HepG2 (cell line): Measurements from ENCODE around the gene RAB17. TPM values are rescaled to one million over a fixed set of nuclear protein-coding genes. Genes with fewer than 3 reads are reported as not detected.

Source experiments
- ATAC-seq: fragments of 200-7000 bp; cut with Tn5 transposase; 3 replicates; pipeline ENCODE4 v1.9.1; 2020; ENCODE audit warnings: mild to moderate bottlenecking, moderate library complexity
- BruUV-seq: library from RNA; stranded (reverse); fragments of 400-500 nt; replicated peaks from 2 replicates; lab custom pipeline; 2021; lab: Mats Ljungman, UMichigan
- CTCF ChIA-PET: fragments of 300-600 bp; formaldehyde crosslinking; extraction: SDS; loops from one replicate; lab custom pipeline; 2021; ENCODE audit warnings: low total read pairs, inconsistent platforms, low intra/inter-chr PET ratio; lab: Yijun Ruan, JAX
- POLR2A ChIA-PET: fragments of 350-600 bp; sonication (Branson Sonifier 250); formaldehyde crosslinking; loops from one replicate; lab custom pipeline; 2020; ENCODE audit warnings: antibody characterized with exemption, inconsistent platforms; lab: Yijun Ruan, JAX
- DNase-seq: peaks from one replicate; pipeline ENCODE4 v3.0.0-alpha.2; 2015; ENCODE audit warnings: low spot score
- FAIRE-seq: peaks from 3 replicates; lab custom pipeline; 2011; peaks lifted over from hg19 to GRCh38; lab: Jason Lieb, UNC
- H2AFZ ChIP-seq: one replicate; pipeline ENCODE4 v1.6.1; 2011; ENCODE audit warnings: low read length, inconsistent platforms
- H3K27ac ChIP-seq: fragments of 300-600 bp; 3 replicates; pipeline ENCODE4 v1.8.0; 2011; ENCODE audit warnings: mixed run types, mild to moderate bottlenecking, mixed read lengths, low read length, inconsistent platforms; ENCODE audit not compliant: insufficient read depth; ENCODE audit errors: extremely low read length
- H3K27me3 ChIP-seq, 2 experiments: fragments of 200-600 bp in 1 of 2; 2 replicates in 1 of 2; 3 replicates in 1 of 2; pipeline versions ENCODE4 v1.6.0 to v1.8.0; 2011; ENCODE audit warnings: low read length in 2 of 2, mild to moderate bottlenecking in 2 of 2, moderate library complexity in 2 of 2, inconsistent platforms in 1 of 2; ENCODE audit not compliant: insufficient read depth in 2 of 2, control insufficient read depth in 1 of 2
- H3K36me3 ChIP-seq, 2 experiments: fragments of 200-600 bp in 1 of 2; replicated peaks in 1 of 2; 2 replicates in 1 of 2; 3 replicates in 1 of 2; pipeline versions ENCODE4 v1.5.1 to v1.8.0; 2011; ENCODE audit warnings: low read length in 2 of 2, inconsistent platforms in 1 of 2; ENCODE audit not compliant: insufficient read depth in 2 of 2, control insufficient read depth in 1 of 2
- H3K4me1 ChIP-seq: 2 replicates; pipeline ENCODE4 v1.5.1; 2012; ENCODE audit warnings: low read length, inconsistent platforms; ENCODE audit not compliant: insufficient read depth
- H3K4me2 ChIP-seq: 2 replicates; pipeline ENCODE4 v1.6.0; 2011; ENCODE audit warnings: low read depth, low read length, inconsistent platforms
- H3K4me3 ChIP-seq, 3 experiments: fragments of 200-600 bp in 1 of 3; sonication (generic), shearing (Covaris generic) in 1 of 3; replicated peaks in 1 of 3; 2 replicates each; pipeline ENCODE4 v1.5.1; 2011 to 2016; ENCODE audit warnings: low read length in 3 of 3, inconsistent platforms in 2 of 3, low read depth in 2 of 3, mild to moderate bottlenecking in 2 of 3, control low read depth in 1 of 3, mixed read lengths in 1 of 3; ENCODE audit not compliant: insufficient read depth in 1 of 3
- H3K79me2 ChIP-seq: one replicate; pipeline ENCODE4 v1.6.1; 2011; ENCODE audit warnings: low read length, inconsistent platforms; ENCODE audit not compliant: insufficient read depth
- H3K9ac ChIP-seq: 2 replicates; pipeline ENCODE4 v1.6.0; 2011; ENCODE audit warnings: mild to moderate bottlenecking, low read depth, low read length, inconsistent platforms; ENCODE audit not compliant: insufficient read depth
- H3K9me3 ChIP-seq: 2 replicates; pipeline ENCODE4 v1.5.1; 2012; ENCODE audit warnings: mild to moderate bottlenecking, low read length
- H4K20me1 ChIP-seq: 2 replicates; pipeline ENCODE4 v1.6.0; 2011; ENCODE audit warnings: inconsistent platforms, mild to moderate bottlenecking, low read length, moderate library complexity; ENCODE audit not compliant: insufficient read depth
- AGO1 ChIP-seq: fragments of 200-400 bp; formaldehyde crosslinking; IDR thresholded peaks from 2 replicates; pipeline ENCODE4 v1.6.1; 2017; ENCODE audit warnings: mild to moderate bottlenecking, low read depth, low read length, moderate library complexity; ENCODE audit not compliant: poor library complexity, severe bottlenecking
- GATAD2A ChIP-seq: IDR thresholded peaks from 2 replicates; pipeline ENCODE4 v1.6.1; 2016
- NBN ChIP-seq: fragments of 450-650 bp; conservative IDR thresholded peaks from 2 replicates; pipeline ENCODE4 v1.6.1; 2017
- TRIM24 ChIP-seq: sonication (generic); formaldehyde crosslinking; IDR thresholded peaks from 2 replicates; pipeline ENCODE4 v1.8.0; 2022; ENCODE audit warnings: mild to moderate bottlenecking, missing genetic modification reagents
- ZNF451 ChIP-seq: sonication (generic); formaldehyde crosslinking; IDR thresholded peaks from 2 replicates; pipeline ENCODE4 v1.5.0; 2020; ENCODE audit warnings: mild to moderate bottlenecking, missing genetic modification reagents
- ZNF619 ChIP-seq: sonication (generic); formaldehyde crosslinking; IDR thresholded peaks from 2 replicates; pipeline ENCODE4 v1.4.0; 2020; ENCODE audit warnings: mild to moderate bottlenecking, missing genetic modification reagents
- WGBS: methylation state at CpG from one replicate; pipeline ENCODE4 v1.1.6; 2017; ENCODE audit warnings: low lambda C conversion rate; 5-methylcytosine and 5-hydroxymethylcytosine counted together
- in situ Hi-C: cut with HindIII; loops from 2 replicates; pipeline ENCODE4 v1.10.0; 2017; ENCODE audit warnings: low pct_unique_long_range_greater_than_20kb; ENCODE audit not compliant: extremely low pct_ligation_motif_present
- intact Hi-C: fragments of 100-400 bp; cut with micrococcal nuclease; formaldehyde crosslinking; loops from one replicate; pipeline ENCODE4 v1.10.0; 2022; ENCODE audit not compliant: unreplicated experiment
- polyA plus RNA-seq, 8 experiments: library from polyadenylated mRNA; depleted of rRNA in 3 of 8; stranded (reverse) in 7 of 8; unstranded in 1 of 8; fragments of >200 nt; fragmentation: Illumina TruSeq in 4 of 8; extraction: Trizol in 4 of 8; gene quantifications; 2 replicates each; pipeline versions ENCODE4 v1.2.1 to v1.2.3, GENCODE V29; 2011 to 2016; ENCODE audit warnings: low read depth in 4 of 8, missing spikeins in 1 of 8, mixed read lengths in 1 of 8; ENCODE audit not compliant: insufficient read depth in 1 of 8
- total RNA-seq, 5 experiments: library from RNA; depleted of rRNA; stranded (reverse); fragments of >200 nt; fragmentation: Illumina TruSeq; extraction: Trizol; gene quantifications; 2 replicates each; pipeline ENCODE4 v1.2.3, GENCODE V29; 2016; ENCODE audit warnings: low read depth in 1 of 5

Gene RAB17
- total and polyA plus RNA-seq, 2 of the 13 experiments (the other 11 are each of a cell fraction or from before 2014, with no cell fraction given), result 68.0 to 124 TPM

DNA sequence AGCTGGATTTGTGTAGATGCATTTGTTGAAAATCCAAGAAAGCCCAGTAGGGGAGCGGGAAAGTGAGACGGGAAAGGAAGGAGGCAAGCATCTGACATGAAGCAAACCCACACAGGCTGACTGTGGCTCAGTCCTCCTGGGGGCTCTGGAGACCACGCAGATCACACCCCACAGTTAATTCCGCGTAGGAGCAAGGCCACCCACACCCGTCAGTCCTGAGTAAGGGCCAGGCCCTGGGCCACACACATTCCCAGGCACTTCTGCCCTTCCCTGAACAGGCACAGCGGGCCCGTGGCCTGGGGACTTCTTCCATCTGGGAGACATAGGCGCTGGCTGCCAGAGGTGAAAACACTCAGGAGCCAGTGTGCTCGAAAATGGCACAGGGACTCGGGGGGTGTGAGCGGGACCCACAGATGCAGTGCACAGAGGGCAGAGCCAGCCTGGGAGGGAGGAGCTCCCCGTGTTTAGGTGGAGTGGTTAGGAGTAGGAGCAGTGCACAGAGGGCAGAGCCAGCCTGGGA, 43.6 kb downstream of the RAB17 start:
- peaks cover 5 to 34% of the 10 kb centered on the region in 2 experiments; a peak in 4 of 5 replicates for H3K27me3 ChIP-seq
- no peak overlapping the region for H2AFZ ChIP-seq
- no peak overlapping the region for H3K4me3 ChIP-seq
- no peaks in the 10 kb centered on the region for H3K79me2 ChIP-seq
- CTCF ChIA-PET, result no interaction called here
- intact Hi-C loops (no loop called here), in situ Hi-C loops (no loop called here)
- FAIRE-seq, result no peak
- no peaks in the 10 kb centered on the region for H3K36me3 ChIP-seq
- peak overlapping the region; percentile 31; the same call in 1 of the 2 replicates for H3K4me2 ChIP-seq
- no peak for TF ChIP-seq TRIM24 (CRISPR knock-in tag)
- TF ChIP-seq NBN, result no peak
- no peak for TF ChIP-seq ZNF619 (CRISPR knock-in tag)
- TF ChIP-seq AGO1, result no peak
- no peak for TF ChIP-seq GATAD2A (CRISPR knock-in tag)
- TF ChIP-seq, all 625 proteins: peak for 0
- 52% methylated on average over 13 of the region's 13 CpGs for WGBS
- H3K27ac ChIP-seq, result no peak overlapping the region
- POLR2A ChIA-PET, result no interaction called here
- H3K4me1 ChIP-seq, result peaks cover 49% of the 10 kb centered on the region
- BruUV-seq, result no TSS peak
- H3K9me3 ChIP-seq, result no peaks in the 10 kb centered on the region
- no peak for DNase-seq
- ATAC-seq, result 0 out of 3 replicates have a peak, but pooled peaks have one; percentile 6
- no peaks in the 10 kb centered on the region for H4K20me1 ChIP-seq
- H3K9ac ChIP-seq, result no peak overlapping the region

DNA sequence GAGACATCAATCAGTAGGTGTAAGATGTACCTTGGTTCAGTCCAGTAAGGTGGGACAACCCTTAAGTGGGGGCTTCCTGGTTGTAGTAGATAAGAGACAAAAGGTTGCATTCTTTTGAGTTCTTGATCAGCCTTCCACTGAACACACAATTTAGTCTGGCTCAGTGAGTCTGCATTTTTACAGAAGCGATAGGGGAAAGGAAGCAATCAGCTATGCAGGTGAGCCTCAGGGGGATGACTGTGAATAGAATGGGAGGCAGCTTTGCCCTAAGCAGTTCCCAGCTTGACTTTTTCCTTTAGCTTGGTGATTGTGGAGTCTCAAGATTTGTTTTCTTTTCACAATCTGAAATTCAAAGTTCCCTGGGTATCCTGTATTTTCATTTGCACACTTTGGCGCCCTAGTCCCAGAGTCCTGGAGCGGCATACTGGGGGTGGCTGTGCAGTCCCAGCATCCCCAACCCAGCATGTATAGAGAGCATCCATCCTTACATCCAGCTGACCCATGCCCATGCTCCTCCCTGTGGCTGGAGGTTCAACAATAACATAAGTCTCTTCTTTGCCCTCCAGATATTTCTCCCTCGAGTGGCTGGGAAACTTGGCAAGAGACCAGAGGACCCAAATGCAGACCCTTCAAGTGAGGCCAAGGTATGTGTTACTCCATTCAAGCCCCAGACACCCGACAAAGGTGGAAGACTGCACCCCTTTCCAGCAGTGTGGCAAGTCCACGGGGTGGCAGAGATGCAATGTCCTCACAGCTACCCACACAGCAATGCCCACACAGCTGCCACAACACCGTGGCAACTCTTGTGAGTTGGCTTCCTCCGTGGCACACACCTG, 44.3 kb downstream of the RAB17 start:
- Histone ChIP-seq H3K36me3 (no peaks in the 10 kb centered on the region), H3K4me3 (no peak overlapping the region), H3K27me3 (peaks cover 5 to 32% of the 10 kb centered on the region in 2 experiments; a peak in 4 of 5 replicates), H4K20me1 (no peaks in the 10 kb centered on the region), H3K9me3 (no peaks in the 10 kb centered on the region), H3K79me2 (no peaks in the 10 kb centered on the region), H3K27ac (no peak overlapping the region), H3K4me2 (no peak overlapping the region), H3K9ac (no peak overlapping the region), H2AFZ (no peak overlapping the region), H3K4me1 (peaks cover 52% of the 10 kb centered on the region)
- 25% methylated on average over 8 of the region's 8 CpGs for WGBS
- no peak for DNase-seq
- ATAC-seq, result no peak
- ChIA-PET POLR2A (no interaction called here), CTCF (no interaction called here)
- intact Hi-C loops (no loop called here), in situ Hi-C loops (no loop called here)
- BruUV-seq, result no TSS peak
- no peak for FAIRE-seq
- no peak for TF ChIP-seq ZNF451 (CRISPR knock-in tag)
